ENCODE data around the gene RNF207.

RNF207 gene

DNA sequence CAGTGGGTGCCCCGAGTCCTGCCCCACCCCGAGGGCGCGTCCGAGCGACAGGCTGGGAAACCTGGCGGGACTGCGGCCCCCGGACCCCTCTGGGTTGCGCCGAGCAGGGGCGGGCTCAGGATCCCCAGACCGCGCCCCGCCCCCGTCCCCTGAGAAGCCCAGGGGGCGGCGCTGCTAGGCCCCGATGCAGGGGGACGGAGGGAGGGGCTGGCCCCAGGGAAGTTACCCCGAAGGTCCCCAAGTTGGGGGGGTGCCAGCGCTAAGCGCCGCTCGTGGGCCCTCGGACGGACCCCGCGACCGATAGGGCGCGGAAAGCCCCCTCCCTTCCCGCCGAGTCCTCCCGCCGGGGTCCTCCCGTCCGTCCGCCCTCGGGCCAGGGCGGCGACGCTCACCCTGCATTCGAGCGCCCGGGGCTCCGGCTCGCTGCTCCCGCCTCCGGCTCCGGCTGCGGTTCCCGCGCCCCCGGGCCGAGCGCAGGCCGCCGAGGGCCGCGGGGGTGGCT is 54.6 kb downstream of the RNF207 start:
- peak; percentile 47 to 49 for DNase-seq
- TF ChIP-seq POLR2A (IDR thresholded peaks at IDR 0.05; ENCODE audit: low read length) = no peak
- TF ChIP-seq GATA1 (IDR thresholded peaks at IDR 0.05; ENCODE audit: low read depth, low read length) = no peak

DNA sequence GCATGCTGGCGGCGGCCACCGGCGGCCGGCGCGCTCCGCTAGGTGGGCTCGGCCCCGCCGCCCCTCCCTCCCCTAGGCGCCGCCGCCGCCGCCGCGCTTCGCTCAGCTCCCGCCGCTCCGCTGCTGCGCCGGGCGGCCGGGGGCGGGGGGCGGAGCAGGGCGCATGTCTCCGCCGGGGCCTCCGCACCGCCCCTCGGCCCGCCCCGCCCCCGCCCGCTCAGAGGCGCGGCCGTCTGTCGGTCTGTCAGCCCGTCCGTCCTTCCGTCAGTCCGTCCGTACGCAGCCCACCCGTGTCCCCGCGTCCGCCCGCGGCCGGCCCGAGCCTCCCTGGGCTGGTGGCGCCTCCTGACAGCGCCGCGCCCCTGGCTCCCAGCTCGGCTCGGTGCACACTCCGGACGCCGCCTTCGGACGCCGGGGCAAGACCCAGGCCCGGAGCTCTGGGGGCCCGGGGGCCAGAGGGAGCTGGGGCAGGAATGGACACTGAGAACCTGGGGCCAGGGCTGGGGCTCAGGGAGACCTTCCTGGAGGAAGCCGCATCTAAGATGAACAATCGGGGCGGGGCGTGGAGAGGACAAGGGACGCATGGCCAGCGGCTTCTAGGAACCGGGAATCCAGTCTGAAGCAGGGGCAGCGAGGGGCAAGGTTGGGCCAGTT is 55.2 kb downstream of the RNF207 start, which contains the start of gene GPR153:
Gene GPR153, minus strand, starts transcription at position 138 of the 654 bp plus-strand sequence. CDS start 6,193 bp downstream, outside the sequence.
- peak; percentile 70 to 76 for DNase-seq
- TF ChIP-seq GATA1 (IDR thresholded peaks at IDR 0.05; ENCODE audit: low read depth, low read length) = no peak
- no peak for TF ChIP-seq POLR2A (IDR thresholded peaks at IDR 0.05; ENCODE audit: low read length)

DNA sequence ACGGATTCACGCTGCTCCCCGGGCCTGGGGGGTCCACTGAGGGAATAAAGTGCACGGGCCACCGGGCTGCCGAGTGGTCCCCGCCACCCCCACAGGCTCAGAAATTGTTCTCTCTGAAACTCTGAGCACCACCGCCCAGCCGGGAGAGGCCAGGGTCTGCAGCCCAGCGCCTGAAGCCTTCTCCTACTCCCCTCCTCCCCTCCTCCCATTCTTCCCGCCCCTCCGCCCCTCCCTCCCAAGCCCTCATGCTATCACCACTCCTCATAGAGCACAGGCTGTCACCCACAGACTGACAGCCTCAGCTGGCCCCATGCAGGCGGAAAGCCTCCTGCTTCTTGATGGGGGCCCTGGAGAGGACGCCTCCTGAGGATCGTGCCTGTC is 55.7 kb downstream of the RNF207 start:
- no peak for TF ChIP-seq GATA1 (IDR thresholded peaks at IDR 0.05; ENCODE audit: low read depth, low read length)
- no peak for TF ChIP-seq POLR2A (IDR thresholded peaks at IDR 0.05; ENCODE audit: low read length)
- DNase-seq = no peak

DNA sequence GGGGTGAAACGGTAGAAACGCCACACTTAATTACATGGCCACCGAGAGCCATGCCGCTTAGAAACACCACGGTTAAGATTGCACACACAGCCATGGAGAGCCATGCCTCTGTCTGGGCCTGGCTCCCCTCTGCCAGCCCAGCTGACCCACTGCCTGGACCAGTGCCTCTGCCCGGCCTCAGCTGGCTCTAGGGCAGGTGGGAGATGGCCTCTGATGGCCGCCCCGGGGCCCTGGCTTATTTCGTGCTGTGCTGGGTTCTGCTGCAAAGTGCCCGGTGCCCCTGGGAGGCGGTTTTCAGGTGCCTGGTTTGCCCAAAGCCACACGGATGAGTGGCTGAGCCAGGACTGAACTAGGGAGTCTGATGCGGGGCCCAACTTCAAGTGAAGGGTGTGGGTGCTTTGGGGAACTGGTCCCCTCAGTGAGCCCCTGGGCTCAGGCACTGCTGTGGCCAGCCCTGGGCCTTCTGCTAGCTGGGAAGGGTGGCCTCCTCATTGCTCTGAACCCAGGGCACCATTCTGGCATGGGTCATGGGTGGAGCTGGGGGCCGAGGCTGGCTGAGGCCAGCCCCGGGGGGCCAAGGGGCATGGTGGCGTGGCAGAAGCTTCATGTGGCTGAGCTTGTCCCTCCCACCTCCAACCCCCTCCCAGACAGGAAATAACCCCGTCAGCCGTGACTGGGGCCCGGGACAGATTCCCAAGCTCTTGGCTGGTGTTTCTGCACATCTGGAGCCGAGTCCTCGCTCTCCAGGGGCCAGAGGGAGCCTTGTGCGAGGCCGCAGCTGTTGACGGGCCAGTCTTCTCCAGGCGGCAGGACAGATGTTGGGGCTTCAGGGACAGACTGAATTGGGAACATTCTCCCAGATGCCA is 56.9 kb downstream of the RNF207 start:
- TF ChIP-seq POLR2A (IDR thresholded peaks at IDR 0.05; ENCODE audit: low read length) = no peak
- TF ChIP-seq GATA1 (IDR thresholded peaks at IDR 0.05; ENCODE audit: low read depth, low read length) = no peak
- DNase-seq = no peak

DNA sequence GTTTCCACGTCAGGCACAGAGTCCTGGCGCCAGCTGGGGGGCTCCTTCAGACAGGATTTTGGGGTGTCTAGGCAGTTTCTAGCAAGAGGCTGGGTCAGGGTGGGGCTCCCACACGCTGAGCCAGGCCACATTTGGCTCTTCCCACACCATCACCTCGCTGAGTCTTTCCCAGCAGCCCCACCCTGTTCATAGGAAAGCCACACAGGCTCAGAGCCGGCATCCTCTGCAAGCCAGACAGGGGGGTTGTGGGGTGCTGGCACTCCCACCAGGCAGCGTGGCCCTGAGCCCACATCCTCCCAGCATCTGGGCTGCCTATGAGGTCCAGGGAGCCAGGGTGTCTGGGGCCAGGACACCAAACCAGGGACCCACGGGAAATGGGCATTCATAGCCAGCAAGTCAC is 57.8 kb downstream of the RNF207 start:
- DNase-seq = no peak
- no peak for TF ChIP-seq POLR2A (IDR thresholded peaks at IDR 0.05; ENCODE audit: low read length)
- no peak for TF ChIP-seq GATA1 (IDR thresholded peaks at IDR 0.05; ENCODE audit: low read depth, low read length)

DNA sequence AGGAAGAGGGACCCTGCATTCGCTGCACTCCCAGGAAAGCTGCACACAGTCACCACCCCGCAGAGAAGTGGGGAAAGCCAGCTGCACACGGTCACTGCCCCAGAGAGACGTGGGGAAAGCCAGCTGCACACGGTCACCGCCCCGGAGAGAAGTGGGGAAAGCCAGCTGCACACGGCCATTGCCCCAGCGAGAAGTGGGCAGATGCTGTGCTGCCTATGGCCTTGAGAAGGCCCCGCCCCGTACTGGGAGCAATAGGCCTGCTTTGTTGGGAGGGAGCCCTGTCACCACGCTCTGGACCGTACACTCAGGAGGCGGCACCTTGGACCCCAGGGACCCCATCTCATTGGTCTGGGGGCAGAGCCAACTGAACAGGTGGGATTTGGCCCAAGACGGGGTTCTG is 59.2 kb downstream of the RNF207 start:
- DNase-seq = no peak
- TF ChIP-seq POLR2A (IDR thresholded peaks at IDR 0.05; ENCODE audit: low read length) (no peak), GATA1 (IDR thresholded peaks at IDR 0.05; ENCODE audit: low read depth, low read length) (no peak)

DNA sequence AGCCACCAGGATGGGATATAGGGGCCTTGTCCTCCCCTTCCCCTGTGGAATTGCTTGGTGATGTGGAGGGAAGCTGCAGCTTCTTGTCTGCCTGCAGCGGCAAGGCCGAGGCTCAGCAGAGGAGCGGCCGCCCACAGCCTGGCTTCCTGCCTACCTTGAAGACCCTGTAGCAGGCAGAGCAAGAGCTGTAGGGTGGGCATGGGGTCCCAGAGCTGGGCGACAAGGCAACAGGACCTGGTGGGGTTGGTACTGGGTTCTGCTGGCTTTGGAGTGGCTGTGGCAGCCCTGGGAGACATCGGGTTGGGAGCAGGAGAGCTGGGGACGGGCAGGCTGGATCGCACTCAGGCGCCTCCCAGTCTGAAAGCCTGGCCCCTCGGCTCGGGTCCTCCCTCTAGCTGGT is 60.7 kb downstream of the RNF207 start:
- no peak for TF ChIP-seq GATA1 (IDR thresholded peaks at IDR 0.05; ENCODE audit: low read depth, low read length)
- TF ChIP-seq POLR2A (IDR thresholded peaks at IDR 0.05; ENCODE audit: low read length) = no peak

DNA sequence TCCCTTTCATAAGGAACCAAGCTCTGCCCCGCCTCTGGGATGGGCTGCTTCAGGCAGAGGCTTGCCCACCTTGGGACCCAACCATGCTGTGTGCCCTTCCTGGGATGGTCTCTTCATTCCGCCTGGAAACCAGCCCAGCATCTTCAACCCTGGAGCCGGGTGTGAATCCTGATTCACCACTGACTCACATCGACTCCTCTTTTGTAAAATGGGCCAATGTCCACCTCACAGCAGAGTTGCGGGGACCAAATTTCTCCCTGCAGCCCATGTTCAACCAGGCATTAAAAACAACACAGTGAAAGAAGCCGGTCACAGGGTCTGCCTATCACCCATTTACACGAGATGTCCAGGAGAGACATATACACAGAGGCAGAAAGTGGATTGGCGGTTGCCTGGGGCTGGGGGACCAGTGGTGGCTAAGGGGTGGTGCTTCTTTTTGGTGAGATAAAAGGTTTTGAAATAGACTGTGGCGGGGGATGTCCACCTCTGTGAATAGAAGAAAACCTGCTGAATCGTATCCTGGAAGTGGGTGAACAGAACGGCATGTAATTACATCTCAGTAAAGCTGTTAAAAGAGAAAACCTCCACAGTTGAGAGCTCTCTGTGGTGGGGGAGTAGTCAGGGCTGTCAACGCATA is 61.9 kb downstream of the RNF207 start:
- no peak for TF ChIP-seq GATA1 (IDR thresholded peaks at IDR 0.05; ENCODE audit: low read depth, low read length)
- TF ChIP-seq POLR2A (IDR thresholded peaks at IDR 0.05; ENCODE audit: low read length) = no peak
- no peak for DNase-seq

More for the DNA sequence above, 60.7 kb downstream of the RNF207 start:
- DNase-seq = no peak

DNA sequence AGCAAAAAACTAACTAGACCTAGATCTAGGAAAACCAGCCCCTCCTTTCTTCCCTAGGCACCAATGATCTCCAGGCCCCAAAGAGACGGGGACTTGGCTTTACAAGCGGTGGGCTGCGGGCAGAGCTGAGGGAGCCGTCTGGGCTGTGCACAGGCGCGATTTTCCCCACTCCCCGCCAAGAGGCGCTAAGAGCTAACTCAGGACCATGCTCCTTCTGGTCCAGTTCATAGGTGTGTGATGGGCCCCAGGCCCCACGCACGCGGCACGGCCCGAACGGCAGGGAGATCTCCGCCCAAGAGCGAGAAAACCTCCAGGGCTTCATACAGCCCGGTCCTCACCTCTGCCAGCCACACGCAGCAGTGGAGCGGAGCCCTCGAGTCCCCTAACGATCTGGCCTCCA is 62.5 kb downstream of the RNF207 start:
- TF ChIP-seq POLR2A (IDR thresholded peaks at IDR 0.05; ENCODE audit: low read length) (no peak), GATA1 (IDR thresholded peaks at IDR 0.05; ENCODE audit: low read depth, low read length) (no peak)
- no peak for DNase-seq

DNA sequence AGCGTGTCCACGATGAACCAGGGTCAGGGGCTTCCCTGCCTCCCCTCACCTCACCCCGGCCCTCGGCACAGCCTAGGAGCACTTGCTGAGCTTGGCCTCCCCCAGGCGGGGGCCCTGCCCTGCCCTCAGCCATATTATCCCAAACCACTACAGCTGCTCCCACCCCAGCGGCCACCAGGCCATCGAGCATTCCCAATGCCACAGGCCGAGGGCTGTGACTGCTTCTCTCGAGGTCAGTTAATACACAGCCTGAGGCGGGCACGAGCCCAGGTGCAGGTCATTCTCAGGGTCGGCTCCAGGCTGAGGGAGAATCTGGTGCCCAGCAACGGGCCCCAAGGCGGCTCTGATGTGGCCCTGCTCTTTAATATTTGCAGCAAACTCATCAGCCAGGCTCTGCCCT is 63.4 kb downstream of the RNF207 start:
- no peak for DNase-seq
- TF ChIP-seq POLR2A (IDR thresholded peaks at IDR 0.05; ENCODE audit: low read length) = no peak
- TF ChIP-seq GATA1 (IDR thresholded peaks at IDR 0.05; ENCODE audit: low read depth, low read length) = no peak

DNA sequence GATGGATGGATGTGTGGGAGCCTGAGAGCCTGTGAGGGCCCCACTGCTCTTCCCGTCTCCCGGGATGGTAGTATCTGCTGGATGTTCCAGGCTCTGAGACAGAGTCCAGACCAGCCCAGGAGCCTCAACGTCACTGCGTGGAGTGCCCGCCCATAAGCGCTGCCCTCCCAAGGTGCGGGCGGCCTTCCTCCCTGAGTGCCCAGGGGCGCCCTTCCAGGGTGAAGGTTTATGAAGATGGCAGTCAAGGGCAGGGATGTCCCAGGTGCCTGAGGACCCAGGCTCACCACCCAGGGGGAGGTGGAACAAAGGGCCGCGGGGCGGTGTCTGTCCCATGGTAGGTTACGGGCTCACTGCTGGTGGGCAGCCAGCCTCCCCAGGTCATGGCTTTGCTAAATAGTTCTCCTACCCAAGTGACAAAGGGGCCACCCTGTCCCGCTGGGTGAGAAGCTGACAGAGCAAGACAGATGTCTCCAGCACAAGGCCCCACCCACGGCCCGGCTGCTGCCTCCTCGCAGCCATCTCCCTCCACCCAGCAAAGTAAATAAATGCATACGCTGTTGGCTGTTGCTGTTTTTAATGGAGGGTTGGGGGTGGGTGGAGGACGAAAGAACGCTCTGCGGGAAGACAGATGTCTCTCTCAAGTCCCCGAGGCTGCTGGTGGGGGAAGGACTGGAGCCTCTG is 63.9 kb downstream of the RNF207 start:
- no peak for DNase-seq
- no peak for TF ChIP-seq POLR2A (IDR thresholded peaks at IDR 0.05; ENCODE audit: low read length)
- no peak for TF ChIP-seq GATA1 (IDR thresholded peaks at IDR 0.05; ENCODE audit: low read depth, low read length)

DNA sequence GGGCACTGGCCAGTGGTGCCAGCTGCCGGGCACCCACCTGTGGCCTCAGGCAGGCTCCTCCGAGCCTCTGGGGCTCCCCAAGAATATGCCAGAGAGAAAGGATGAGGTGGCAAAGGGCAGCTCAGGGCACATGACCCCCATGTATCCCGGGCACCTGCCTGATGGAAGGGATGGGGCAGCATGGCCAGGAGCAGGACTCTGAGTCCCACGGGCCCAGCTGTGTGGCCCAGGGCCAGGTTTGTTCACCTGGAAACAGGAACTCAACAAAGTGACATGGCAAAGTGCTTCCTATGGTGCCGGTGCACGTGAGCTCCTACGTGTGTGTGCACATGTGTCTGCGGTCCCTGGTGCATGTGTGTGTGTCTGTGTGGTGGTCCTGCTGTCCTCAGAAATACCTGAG is 64.5 kb downstream of the RNF207 start:
- DNase-seq = no peak
- no peak for TF ChIP-seq POLR2A (IDR thresholded peaks at IDR 0.05; ENCODE audit: low read length)
- no peak for TF ChIP-seq GATA1 (IDR thresholded peaks at IDR 0.05; ENCODE audit: low read depth, low read length)
